GM23338 (cell line): ENCODE data around the gene ACAP1. TPM values are rescaled to one million over a fixed set of nuclear protein-coding genes. Genes with fewer than 3 reads are reported as not detected.

Experiments
- ATAC-seq: fragments of 200-7000 bp; cut with Tn5 transposase; 3 replicates; pipeline ENCODE4 v1.9.1; 2020
- DNase-seq: peaks from one replicate; pipeline ENCODE4 v3.0.0-alpha.2; 2015; ENCODE audit warnings: low spot score
- H2AFZ ChIP-seq: fragments of 200-600 bp; sonication (generic); 2 replicates; pipeline ENCODE4 v1.8.0; 2016; ENCODE audit warnings: antibody characterized with exemption, mild to moderate bottlenecking, moderate library complexity
- H3F3A ChIP-seq: fragments of 200-600 bp; sonication (generic); replicated peaks from 2 replicates; pipeline ENCODE4 v1.8.0; 2017; ENCODE audit warnings: antibody characterized with exemption, mixed run types, low read depth
- H3K27ac ChIP-seq: fragments of 200-600 bp; sonication (generic); 2 replicates; pipeline ENCODE4 v1.6.1; 2016; ENCODE audit warnings: low read depth
- H3K27me3 ChIP-seq: fragments of 200-600 bp; sonication (generic); 2 replicates; pipeline ENCODE4 v1.8.0; 2016; ENCODE audit warnings: mild to moderate bottlenecking, mixed run types, moderate library complexity; ENCODE audit not compliant: insufficient read depth
- H3K36me3 ChIP-seq: fragments of 200-600 bp; sonication (generic); 2 replicates; pipeline ENCODE4 v1.8.0; 2016; ENCODE audit warnings: mild to moderate bottlenecking; ENCODE audit not compliant: insufficient read depth
- H3K4me1 ChIP-seq: fragments of 200-600 bp; sonication (generic); 2 replicates; pipeline ENCODE4 v1.8.0; 2016; ENCODE audit warnings: mild to moderate bottlenecking, moderate library complexity; ENCODE audit not compliant: insufficient read depth
- H3K4me2 ChIP-seq: fragments of 200-600 bp; sonication (generic); 2 replicates; pipeline ENCODE4 v1.7.1; 2017; ENCODE audit warnings: mixed run types
- H3K4me3 ChIP-seq: fragments of 200-600 bp; sonication (generic); 2 replicates; pipeline ENCODE4 v1.6.1; 2016; ENCODE audit warnings: mixed run types
- H3K79me2 ChIP-seq: fragments of 200-600 bp; sonication (generic); replicated peaks from 2 replicates; pipeline ENCODE4 v1.8.0; 2017; ENCODE audit warnings: mild to moderate bottlenecking; ENCODE audit not compliant: insufficient read depth
- H3K9me2 ChIP-seq: fragments of 200-600 bp; sonication (generic); 2 replicates; pipeline ENCODE4 v1.8.0; 2017; ENCODE audit not compliant: insufficient read depth
- H4K20me1 ChIP-seq: fragments of 200-600 bp; sonication (generic); replicated peaks from 2 replicates; pipeline ENCODE4 v1.8.0; 2017; ENCODE audit warnings: mild to moderate bottlenecking; ENCODE audit not compliant: insufficient read depth
- H3K27ac Mint-ChIP-seq: 2 replicates; pipeline ENCODE4 v1.8.0; 2020; ENCODE audit warnings: inconsistent platforms, mild to moderate bottlenecking, moderate library complexity, mixed read lengths
- H3K27me3 Mint-ChIP-seq: 3 replicates; pipeline ENCODE4 v1.8.0; 2022; ENCODE audit warnings: low read depth, mild to moderate bottlenecking, moderate library complexity, mixed read lengths, inconsistent platforms; ENCODE audit not compliant: insufficient read depth, poor library complexity
- H3K36me3 Mint-ChIP-seq: 3 replicates; pipeline ENCODE4 v1.8.0; 2021; ENCODE audit warnings: low read depth, mild to moderate bottlenecking, inconsistent platforms, moderate library complexity, mixed read lengths
- H3K4me1 Mint-ChIP-seq: 3 replicates; pipeline ENCODE4 v1.8.0; 2020; ENCODE audit warnings: mild to moderate bottlenecking, inconsistent platforms, mixed read lengths
- H3K4me3 Mint-ChIP-seq: 3 replicates; pipeline ENCODE4 v1.8.0; 2021; ENCODE audit warnings: moderate library complexity, mild to moderate bottlenecking, inconsistent platforms, mixed read lengths
- H3K9me3 Mint-ChIP-seq: 3 replicates; pipeline ENCODE4 v1.8.0; 2020; ENCODE audit warnings: moderate library complexity, mild to moderate bottlenecking, inconsistent platforms, mixed read lengths
- CREB1 ChIP-seq: fragments of 250-450 bp; sonication (Bioruptor Pico); IDR thresholded peaks from 2 replicates; pipeline ENCODE4 v1.5.0; 2020; ENCODE audit warnings: low read depth, mild to moderate bottlenecking, moderate library complexity
- CTCF ChIP-seq, 2 experiments: fragments of 200-600 bp in 1 of 2; sonication (generic) in 1 of 2; conservative IDR thresholded peaks; 2 replicates each; pipeline versions ENCODE4 v1.5.1 to v1.6.1; 2016 to 2017; ENCODE audit warnings: antibody characterized with exemption in 2 of 2, low read depth in 2 of 2, mild to moderate bottlenecking in 2 of 2, moderate library complexity in 1 of 2
- ETS1 ChIP-seq: IDR thresholded peaks from 2 replicates; pipeline ENCODE4 v1.6.1; 2016; ENCODE audit warnings: antibody characterized with exemption
- EZH2phosphoT487 ChIP-seq: fragments of 200-600 bp; sonication (generic); IDR thresholded peaks from one replicate; pipeline ENCODE4 v1.8.1; 2018; ENCODE audit warnings: antibody characterized with exemption; ENCODE audit not compliant: unreplicated experiment
- NANOG ChIP-seq: IDR thresholded peaks from 2 replicates; pipeline ENCODE4 v1.6.1; 2016; ENCODE audit warnings: antibody characterized with exemption, borderline replicate concordance
- POLR2AphosphoS5 ChIP-seq: IDR thresholded peaks from 2 replicates; pipeline ENCODE4 v1.6.1; 2016; ENCODE audit warnings: antibody characterized with exemption, low read depth
- REST ChIP-seq: IDR thresholded peaks from one replicate; pipeline ENCODE4 v1.6.1; 2018; ENCODE audit warnings: antibody characterized with exemption; ENCODE audit not compliant: unreplicated experiment
- ZNF114 ChIP-seq: fragments of 250-450 bp; sonication (Bioruptor Pico); IDR thresholded peaks from 2 replicates; pipeline ENCODE4 v1.5.0; 2020; ENCODE audit warnings: mild to moderate bottlenecking, moderate library complexity
- polyA plus RNA-seq: library from polyadenylated mRNA; unstranded; fragments of >200 nt; fragmentation: Nextera tagmentation; extraction: Ambion mirVana; gene quantifications from 2 replicates; pipeline ENCODE4 v1.2.1, GENCODE V29; 2016
- total RNA-seq: library from RNA; depleted of rRNA; stranded (reverse); fragments of >200 nt; shearing (Covaris generic); gene quantifications from 2 replicates; pipeline ENCODE4 v1.2.3, GENCODE V29; 2014

Gene ACAP1
- total and polyA plus RNA-seq, 2 experiments from 2014 or later: 30.7 to 40.1 TPM

GRCh38 chr17:7356072-7356549 lies 19.8 kb downstream of the ACAP1 start:
- peak overlapping the region; percentile 97 for H2AFZ ChIP-seq
- no peaks in the 10 kb centered on the region for H3K27me3 ChIP-seq
- peaks cover 26% of the 10 kb centered on the region for H3K27me3 Mint-ChIP-seq
- H4K20me1 ChIP-seq: no peaks in the 10 kb centered on the region; the same call in 1 of the 2 replicates
- TF ChIP-seq POLR2AphosphoS5 (peak; percentile 28; the same call in 1 of the 2 replicates), REST (no peak), CTCF (conservative IDR thresholded peaks at IDR 0.05; ENCODE audit: low read depth in 2 of 2) (peak; percentile 84 to 98), EZH2phosphoT487 (no peak), ZNF114 (CRISPR knock-in tag) (no peak), ETS1 (peak; percentile 50; the same call in 1 of the 2 replicates), NANOG (no peak)
- no peak overlapping the region for H3K27ac Mint-ChIP-seq
- H3K9me2 ChIP-seq: no peaks in the 10 kb centered on the region
- no peaks in the 10 kb centered on the region for H3K9me3 Mint-ChIP-seq
- H3K4me2 ChIP-seq: peak overlapping the region; percentile 75
- no peak overlapping the region for H3K27ac ChIP-seq
- no peaks in the 10 kb centered on the region for H3K79me2 ChIP-seq
- H3K36me3 Mint-ChIP-seq: peaks cover 4% of the 10 kb centered on the region; the same call in 1 of the 3 replicates
- peaks cover 18% of the 10 kb centered on the region for H3K4me1 ChIP-seq
- ATAC-seq (peak; percentile 63), DNase-seq (peak; percentile 97)
- H3K36me3 ChIP-seq: no peaks in the 10 kb centered on the region
- H3F3A ChIP-seq: peaks cover 9% of the 10 kb centered on the region
- peaks cover 18% of the 10 kb centered on the region for H3K4me1 Mint-ChIP-seq
- peak overlapping the region; percentile 48; the same call in 1 of the 2 replicates for H3K4me3 ChIP-seq
- H3K4me3 Mint-ChIP-seq: no peak overlapping the region; the same call in 2 of the 3 replicates

GRCh38 chr17:7356756-7357155 lies 20.4 kb downstream of the ACAP1 start:
- DNase-seq (no peak), ATAC-seq (no peak)
- peak overlapping the region; percentile 24; the same call in 1 of the 3 replicates for H3K4me3 Mint-ChIP-seq
- H2AFZ ChIP-seq: peak overlapping the region; percentile 97
- no peaks in the 10 kb centered on the region for H3K27me3 ChIP-seq
- H3K36me3 ChIP-seq: no peaks in the 10 kb centered on the region
- no peaks in the 10 kb centered on the region for H3K9me3 Mint-ChIP-seq
- no peak overlapping the region for H3K27ac Mint-ChIP-seq
- TF ChIP-seq NANOG: no peak
- TF ChIP-seq CREB1: no peak
- H3K27ac ChIP-seq: no peak overlapping the region
- peaks cover 24% of the 10 kb centered on the region for H3K27me3 Mint-ChIP-seq
- peaks cover 18% of the 10 kb centered on the region for H3K4me1 Mint-ChIP-seq
- H3K4me2 ChIP-seq: peak overlapping the region; percentile 75; the same call in 1 of the 2 replicates
- peak overlapping the region; percentile 48; the same call in 1 of the 2 replicates for H3K4me3 ChIP-seq
- peaks cover 18% of the 10 kb centered on the region for H3K4me1 ChIP-seq
- no peaks in the 10 kb centered on the region for H3K9me2 ChIP-seq
- peaks cover 6% of the 10 kb centered on the region for H3F3A ChIP-seq
- peaks cover 4% of the 10 kb centered on the region; the same call in 1 of the 3 replicates for H3K36me3 Mint-ChIP-seq
- no peaks in the 10 kb centered on the region; the same call in 1 of the 2 replicates for H4K20me1 ChIP-seq
- H3K79me2 ChIP-seq: no peaks in the 10 kb centered on the region
